HepG2 (cell line): ENCODE data around the gene ZNF514. TPM values are rescaled to one million over a fixed set of nuclear protein-coding genes. Genes with fewer than 3 reads are reported as not detected.

Experiments
- MAFG ChIP-seq: sonication (generic); formaldehyde crosslinking; IDR thresholded peaks from 2 replicates; pipeline ENCODE4 v1.5.1; 2020; ENCODE audit warnings: mild to moderate bottlenecking, missing genetic modification reagents
- NR3C1 ChIP-seq: sonication (generic); formaldehyde crosslinking; IDR thresholded peaks from 2 replicates; pipeline ENCODE4 v1.4.0; 2020; ENCODE audit warnings: missing genetic modification reagents
- PRPF4 ChIP-seq: fragments of 200-400 bp; formaldehyde crosslinking; IDR thresholded peaks from 2 replicates; pipeline ENCODE4 v1.6.1; 2016; ENCODE audit warnings: low read length, low read depth; ENCODE audit not compliant: poor library complexity, severe bottlenecking
- RAD21 ChIP-seq: fragments of 450-650 bp; formaldehyde crosslinking; IDR thresholded peaks from 2 replicates; pipeline ENCODE4 v1.5.0; 2020; ENCODE audit warnings: mild to moderate bottlenecking
- ZEB1 ChIP-seq: IDR thresholded peaks from 2 replicates; pipeline ENCODE4 v1.6.1; 2012; ENCODE audit warnings: mild to moderate bottlenecking, low read depth, inconsistent platforms; ENCODE audit not compliant: insufficient replicate concordance
- ZNF30 ChIP-seq: sonication (generic); formaldehyde crosslinking; IDR thresholded peaks from 2 replicates; pipeline ENCODE4 v1.5.0; 2020; ENCODE audit warnings: mild to moderate bottlenecking, missing genetic modification reagents
- ZNF556 ChIP-seq: sonication (generic); formaldehyde crosslinking; IDR thresholded peaks from 2 replicates; pipeline ENCODE4 v1.4.0; 2020; ENCODE audit warnings: mild to moderate bottlenecking, missing genetic modification reagents, borderline replicate concordance
- ZNF775 ChIP-seq: sonication (generic); formaldehyde crosslinking; IDR thresholded peaks from 2 replicates; pipeline ENCODE4 v1.4.0; 2020; ENCODE audit warnings: missing genetic modification reagents, mild to moderate bottlenecking, moderate library complexity, borderline replicate concordance
- polyA plus RNA-seq, 8 experiments: library from polyadenylated mRNA; depleted of rRNA in 3 of 8; stranded (reverse) in 7 of 8; unstranded in 1 of 8; fragments of >200 nt; fragmentation: Illumina TruSeq in 4 of 8; extraction: Trizol in 4 of 8; gene quantifications; 2 replicates each; pipeline versions ENCODE4 v1.2.1 to v1.2.3, GENCODE V29; 2011 to 2016; ENCODE audit warnings: low read depth in 4 of 8, missing spikeins in 1 of 8, mixed read lengths in 1 of 8; ENCODE audit not compliant: insufficient read depth in 1 of 8
- total RNA-seq, 5 experiments: library from RNA; depleted of rRNA; stranded (reverse); fragments of >200 nt; fragmentation: Illumina TruSeq; extraction: Trizol; gene quantifications; 2 replicates each; pipeline ENCODE4 v1.2.3, GENCODE V29; 2016; ENCODE audit warnings: low read depth in 1 of 5
- TF ChIP-seq, protein P1 (sequence below), 2 experiments: sonication (generic) in 1 of 2; formaldehyde crosslinking in 1 of 2; IDR thresholded peaks; 2 replicates each; pipeline versions ENCODE4 v1.4.0 to v1.6.1; 2016 to 2020; ENCODE audit warnings: borderline replicate concordance in 1 of 2, low read depth in 1 of 2, mild to moderate bottlenecking in 1 of 2, missing genetic modification reagents in 1 of 2

The ZNF514 gene
- total and polyA plus RNA-seq, 2 of the 13 experiments (the other 11 are each of a cell fraction or from before 2014, with no cell fraction given): 15.2 to 18.7 TPM

DNA sequence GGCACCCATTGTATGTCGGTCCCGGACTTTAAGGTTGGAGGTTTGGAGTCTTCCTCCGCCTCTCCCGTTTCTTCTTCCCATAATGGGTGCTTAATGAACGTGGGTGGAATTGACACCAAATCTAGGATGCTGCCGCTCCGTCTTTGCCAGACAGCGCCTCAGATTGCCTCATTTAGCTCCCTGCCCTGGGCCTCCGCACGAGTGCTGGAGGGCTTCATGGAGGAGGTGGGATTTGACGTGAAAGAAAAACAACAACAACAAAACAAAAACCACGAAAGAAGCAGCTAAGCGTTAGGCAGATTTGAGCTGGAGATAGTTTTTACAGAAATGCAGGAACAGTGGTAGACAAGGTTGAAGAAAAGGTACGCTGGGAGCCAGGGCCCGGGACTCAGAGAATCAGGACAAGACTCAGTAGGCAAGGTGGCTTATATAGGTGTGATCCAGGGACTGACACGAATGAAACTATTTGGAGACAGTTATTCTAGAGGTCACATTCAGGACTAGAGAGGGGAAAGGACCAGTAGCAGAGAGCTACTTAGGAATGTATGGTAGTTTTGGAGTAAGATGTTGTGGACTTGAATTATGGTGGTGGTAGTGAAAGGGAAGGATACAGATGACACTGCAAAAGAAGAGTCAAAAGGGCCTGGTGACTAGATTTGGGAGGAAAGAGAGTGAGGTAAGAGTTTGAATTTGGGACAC is 6.6 kb upstream of the ZNF514 start (continued):
- no peak for TF ChIP-seq MAFG (CRISPR knock-in tag)
- TF ChIP-seq NR3C1 (CRISPR knock-in tag): no peak
- TF ChIP-seq ZNF30 (CRISPR knock-in tag): no peak
- TF ChIP-seq ZNF556 (CRISPR knock-in tag): no peak
- no peak for TF ChIP-seq PRPF4
- TF ChIP-seq ZEB1: no peak
- TF ChIP-seq, protein P1, sequence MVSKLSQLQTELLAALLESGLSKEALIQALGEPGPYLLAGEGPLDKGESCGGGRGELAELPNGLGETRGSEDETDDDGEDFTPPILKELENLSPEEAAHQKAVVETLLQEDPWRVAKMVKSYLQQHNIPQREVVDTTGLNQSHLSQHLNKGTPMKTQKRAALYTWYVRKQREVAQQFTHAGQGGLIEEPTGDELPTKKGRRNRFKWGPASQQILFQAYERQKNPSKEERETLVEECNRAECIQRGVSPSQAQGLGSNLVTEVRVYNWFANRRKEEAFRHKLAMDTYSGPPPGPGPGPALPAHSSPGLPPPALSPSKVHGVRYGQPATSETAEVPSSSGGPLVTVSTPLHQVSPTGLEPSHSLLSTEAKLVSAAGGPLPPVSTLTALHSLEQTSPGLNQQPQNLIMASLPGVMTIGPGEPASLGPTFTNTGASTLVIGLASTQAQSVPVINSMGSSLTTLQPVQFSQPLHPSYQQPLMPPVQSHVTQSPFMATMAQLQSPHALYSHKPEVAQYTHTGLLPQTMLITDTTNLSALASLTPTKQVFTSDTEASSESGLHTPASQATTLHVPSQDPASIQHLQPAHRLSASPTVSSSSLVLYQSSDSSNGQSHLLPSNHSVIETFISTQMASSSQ (IDR thresholded peaks at IDR 0.05; ENCODE audit: low read depth): no peak
- TF ChIP-seq, protein P1 (CRISPR knock-in tag; IDR thresholded peaks at IDR 0.05; ENCODE audit: borderline replicate concordance): no peak
- no peak for TF ChIP-seq RAD21
- TF ChIP-seq ZNF775: no peak
- TF ChIP-seq, all 625 proteins: peak for 34
